Panc1 (cell line): Measurements from ENCODE around the gene DBR1. TPM values are rescaled to one million over a fixed set of nuclear protein-coding genes. Genes with fewer than 3 reads are reported as not detected.

Experiments used
- ATAC-seq: fragments of 200-7000 bp; cut with Tn5 transposase; 2 replicates; pipeline ENCODE4 v1.9.1; 2020; ENCODE audit warnings: mild to moderate bottlenecking, moderate library complexity
- BruUV-seq: library from RNA; stranded (reverse); fragments of 400-500 nt; replicated peaks from 2 replicates; lab custom pipeline; 2021; lab: Mats Ljungman, UMichigan
- CTCF ChIA-PET: fragments of 300-600 bp; sonication (Branson Sonifier 250); formaldehyde crosslinking; loops from one replicate; lab custom pipeline; 2022; ENCODE audit warnings: antibody characterized with exemption; lab: Charles Lee
- POLR2A ChIA-PET: fragments of 300-600 bp; sonication (Branson Sonifier 250); formaldehyde crosslinking; loops from one replicate; lab custom pipeline; 2022; ENCODE audit warnings: antibody characterized with exemption; lab: Charles Lee
- DNase-seq: peaks from one replicate; pipeline ENCODE4 v3.0.0-alpha.2; 2010; ENCODE audit warnings: low read depth, low spot score
- H3K27ac ChIP-seq: 2 replicates; pipeline ENCODE4 v1.5.1; 2011; ENCODE audit warnings: mild to moderate bottlenecking, low read length, inconsistent platforms
- H3K27me3 ChIP-seq: fragments of 200-500 bp; sonication (Bioruptor generic); 2 replicates; pipeline ENCODE4 v1.6.0; 2014; ENCODE audit warnings: low read length, inconsistent platforms; ENCODE audit not compliant: control insufficient read depth, insufficient read depth
- H3K36me3 ChIP-seq: fragments of 200-500 bp; sonication (Bioruptor generic); 2 replicates; pipeline ENCODE4 v1.5.1; 2014; ENCODE audit warnings: inconsistent platforms, mild to moderate bottlenecking, low read length, moderate library complexity; ENCODE audit not compliant: control insufficient read depth, insufficient read depth
- H3K4me1 ChIP-seq: 2 replicates; pipeline ENCODE4 v1.5.1; 2011; ENCODE audit warnings: inconsistent platforms, mild to moderate bottlenecking, low read length, moderate library complexity; ENCODE audit not compliant: control insufficient read depth, insufficient read depth
- H3K4me3 ChIP-seq, 2 experiments: 2 replicates each; pipeline ENCODE4 v1.5.1; 2011 to 2012; ENCODE audit warnings: low read depth in 2 of 2, low read length in 2 of 2, mild to moderate bottlenecking in 2 of 2, inconsistent platforms in 1 of 2, moderate library complexity in 1 of 2
- H3K9me3 ChIP-seq: fragments of 200-500 bp; sonication (Bioruptor generic); 2 replicates; pipeline ENCODE4 v1.5.1; 2014; ENCODE audit warnings: low read depth, mild to moderate bottlenecking, inconsistent platforms, low read length, moderate library complexity; ENCODE audit not compliant: control insufficient read depth, insufficient read depth
- POLR2AphosphoS5 ChIP-seq: IDR thresholded peaks from 2 replicates; pipeline ENCODE4 v1.6.1; 2012; ENCODE audit warnings: mild to moderate bottlenecking, low read depth, low read length, moderate library complexity
- SIN3A ChIP-seq: IDR thresholded peaks from 2 replicates; pipeline ENCODE4 v1.6.1; 2012; ENCODE audit warnings: low read depth, mild to moderate bottlenecking, low read length, moderate library complexity, borderline replicate concordance; ENCODE audit not compliant: insufficient read depth
- TCF7L2 ChIP-seq: IDR thresholded peaks from 2 replicates; pipeline ENCODE4 v1.6.1; 2011; ENCODE audit warnings: mild to moderate bottlenecking, low read depth, low read length, inconsistent platforms
- in situ Hi-C: cut with HindIII; loops from 2 replicates; pipeline ENCODE4 v1.10.0; 2016; ENCODE audit warnings: low sequenced_read_pairs, low pct_unique_long_range_greater_than_20kb
- intact Hi-C: fragments of 100-400 bp; cut with micrococcal nuclease; formaldehyde crosslinking; loops from one replicate; pipeline ENCODE4 v1.10.0; 2022; ENCODE audit not compliant: unreplicated experiment
- total RNA-seq: library from RNA; stranded (reverse); gene quantifications from one replicate; pipeline ENCODE4 v1.2.1, GENCODE V29; 2021; ENCODE audit not compliant: unreplicated experiment
- TF ChIP-seq, protein P1 (sequence below): fragments of 450-650 bp; IDR thresholded peaks from 2 replicates; pipeline ENCODE4 v1.5.1; 2017; ENCODE audit warnings: mild to moderate bottlenecking
- TF ChIP-seq, protein P2 (sequence below), 2 experiments: IDR thresholded peaks; 2 replicates each; pipeline ENCODE4 v1.6.1; 2011 to 2012; ENCODE audit warnings: low read depth in 2 of 2, control low read depth in 1 of 2, low read length in 1 of 2, mild to moderate bottlenecking in 1 of 2, moderate library complexity in 1 of 2; ENCODE audit not compliant: insufficient read depth in 1 of 2

The DBR1 gene
- total RNA-seq, 1 experiment from 2014 or later: 21.8 TPM

DNA sequence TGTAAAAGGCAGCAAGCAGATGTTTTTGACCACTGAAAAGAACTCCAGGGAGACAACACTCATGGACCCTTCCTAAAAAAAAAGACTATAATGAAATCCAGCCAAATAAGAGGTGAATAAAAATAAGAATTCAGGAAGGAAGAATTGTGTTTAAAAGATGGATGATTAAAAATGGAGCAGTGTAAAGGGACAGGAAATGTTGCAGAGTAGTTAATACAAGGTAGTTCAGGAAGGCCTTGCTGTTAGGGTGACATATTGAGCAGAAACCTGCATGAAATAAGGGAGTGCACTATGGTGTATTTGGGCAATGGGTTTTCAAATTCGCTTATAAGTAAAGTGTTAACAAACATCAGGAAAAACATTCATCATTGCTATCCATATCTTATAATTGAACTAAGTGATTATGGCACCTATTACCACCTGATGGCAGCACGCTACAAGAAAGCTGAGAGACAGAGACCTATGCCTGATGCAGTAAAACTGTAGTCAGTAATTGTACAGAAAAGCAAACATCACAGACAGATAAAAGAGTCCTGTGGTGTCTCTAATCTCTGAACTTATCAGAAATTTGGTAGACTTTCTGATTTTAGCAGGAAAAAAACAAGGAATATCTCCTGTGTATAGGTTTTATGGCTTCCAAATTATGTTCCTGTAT is 5.8 kb upstream of the DBR1 start:
- BruUV-seq: no TSS peak
- TF ChIP-seq, protein P1, sequence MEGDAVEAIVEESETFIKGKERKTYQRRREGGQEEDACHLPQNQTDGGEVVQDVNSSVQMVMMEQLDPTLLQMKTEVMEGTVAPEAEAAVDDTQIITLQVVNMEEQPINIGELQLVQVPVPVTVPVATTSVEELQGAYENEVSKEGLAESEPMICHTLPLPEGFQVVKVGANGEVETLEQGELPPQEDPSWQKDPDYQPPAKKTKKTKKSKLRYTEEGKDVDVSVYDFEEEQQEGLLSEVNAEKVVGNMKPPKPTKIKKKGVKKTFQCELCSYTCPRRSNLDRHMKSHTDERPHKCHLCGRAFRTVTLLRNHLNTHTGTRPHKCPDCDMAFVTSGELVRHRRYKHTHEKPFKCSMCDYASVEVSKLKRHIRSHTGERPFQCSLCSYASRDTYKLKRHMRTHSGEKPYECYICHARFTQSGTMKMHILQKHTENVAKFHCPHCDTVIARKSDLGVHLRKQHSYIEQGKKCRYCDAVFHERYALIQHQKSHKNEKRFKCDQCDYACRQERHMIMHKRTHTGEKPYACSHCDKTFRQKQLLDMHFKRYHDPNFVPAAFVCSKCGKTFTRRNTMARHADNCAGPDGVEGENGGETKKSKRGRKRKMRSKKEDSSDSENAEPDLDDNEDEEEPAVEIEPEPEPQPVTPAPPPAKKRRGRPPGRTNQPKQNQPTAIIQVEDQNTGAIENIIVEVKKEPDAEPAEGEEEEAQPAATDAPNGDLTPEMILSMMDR: peak; percentile 76; the same call in 1 of the 2 replicates
- TF ChIP-seq SIN3A: no peak

DNA sequence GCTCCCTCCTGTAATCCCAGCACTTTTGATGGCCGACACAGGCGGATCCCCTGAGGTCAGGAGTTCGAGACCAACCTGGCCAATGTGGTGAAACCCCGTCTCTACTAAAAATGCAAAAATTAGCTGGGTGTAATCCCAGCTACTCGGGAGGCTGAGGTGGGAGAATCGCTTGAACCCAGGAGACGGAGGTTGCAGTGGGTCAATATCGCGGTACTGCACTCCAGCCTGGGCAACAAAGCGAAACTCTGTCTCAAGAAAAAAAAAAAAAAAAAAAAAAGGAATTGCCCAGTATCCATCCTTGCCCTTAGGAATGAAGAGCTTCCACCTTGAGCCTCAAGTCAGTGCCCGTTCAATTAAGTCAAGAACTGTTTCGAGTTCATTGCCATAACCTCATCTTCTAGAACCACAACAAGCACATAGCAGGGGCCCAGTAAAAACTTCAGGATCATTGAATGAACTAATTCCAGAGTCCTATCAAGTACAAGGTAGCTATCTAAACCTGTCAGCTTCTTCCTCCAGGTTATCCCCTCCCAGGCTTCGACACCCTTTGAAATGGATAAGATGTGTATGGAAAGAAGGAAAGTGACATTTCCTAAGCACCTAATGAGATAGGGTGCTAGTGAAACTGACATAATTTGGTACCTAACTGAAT is 826 bp downstream of the DBR1 start:
- ChIA-PET CTCF (interaction anchor here (0.7 kb wide), 1 partner anchor 275 kb away, joined by 3 read pairs; no protein-coding TSS in a partner anchor), POLR2A (interaction anchor here (0.6 to 1.2 kb wide), 4 partner anchors 23 to 398 kb away, joined by 3 to 9 read pairs (median 6); no protein-coding TSS in a partner anchor)
- peaks cover 3% of the 10 kb centered on the region for H3K4me1 ChIP-seq
- in situ Hi-C loops (no loop called here), intact Hi-C loops (no loop called here)
- peaks cover 21% of the 10 kb centered on the region; the same call in 1 of the 2 replicates for H3K36me3 ChIP-seq
- TF ChIP-seq POLR2AphosphoS5: no peak
- TF ChIP-seq TCF7L2: no peak
- TF ChIP-seq, protein P2, sequence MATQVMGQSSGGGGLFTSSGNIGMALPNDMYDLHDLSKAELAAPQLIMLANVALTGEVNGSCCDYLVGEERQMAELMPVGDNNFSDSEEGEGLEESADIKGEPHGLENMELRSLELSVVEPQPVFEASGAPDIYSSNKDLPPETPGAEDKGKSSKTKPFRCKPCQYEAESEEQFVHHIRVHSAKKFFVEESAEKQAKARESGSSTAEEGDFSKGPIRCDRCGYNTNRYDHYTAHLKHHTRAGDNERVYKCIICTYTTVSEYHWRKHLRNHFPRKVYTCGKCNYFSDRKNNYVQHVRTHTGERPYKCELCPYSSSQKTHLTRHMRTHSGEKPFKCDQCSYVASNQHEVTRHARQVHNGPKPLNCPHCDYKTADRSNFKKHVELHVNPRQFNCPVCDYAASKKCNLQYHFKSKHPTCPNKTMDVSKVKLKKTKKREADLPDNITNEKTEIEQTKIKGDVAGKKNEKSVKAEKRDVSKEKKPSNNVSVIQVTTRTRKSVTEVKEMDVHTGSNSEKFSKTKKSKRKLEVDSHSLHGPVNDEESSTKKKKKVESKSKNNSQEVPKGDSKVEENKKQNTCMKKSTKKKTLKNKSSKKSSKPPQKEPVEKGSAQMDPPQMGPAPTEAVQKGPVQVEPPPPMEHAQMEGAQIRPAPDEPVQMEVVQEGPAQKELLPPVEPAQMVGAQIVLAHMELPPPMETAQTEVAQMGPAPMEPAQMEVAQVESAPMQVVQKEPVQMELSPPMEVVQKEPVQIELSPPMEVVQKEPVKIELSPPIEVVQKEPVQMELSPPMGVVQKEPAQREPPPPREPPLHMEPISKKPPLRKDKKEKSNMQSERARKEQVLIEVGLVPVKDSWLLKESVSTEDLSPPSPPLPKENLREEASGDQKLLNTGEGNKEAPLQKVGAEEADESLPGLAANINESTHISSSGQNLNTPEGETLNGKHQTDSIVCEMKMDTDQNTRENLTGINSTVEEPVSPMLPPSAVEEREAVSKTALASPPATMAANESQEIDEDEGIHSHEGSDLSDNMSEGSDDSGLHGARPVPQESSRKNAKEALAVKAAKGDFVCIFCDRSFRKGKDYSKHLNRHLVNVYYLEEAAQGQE (IDR thresholded peaks at IDR 0.05; ENCODE audit: insufficient read depth in 1 of 2, low read depth in 2 of 2, low read length in 1 of 2): no peak
- TF ChIP-seq, protein P1: no peak
- TF ChIP-seq SIN3A: no peak
- no TSS peak for BruUV-seq
- H3K4me3 ChIP-seq: peak overlapping the region; percentile 87 to 97
- peak overlapping the region; percentile 89 for H3K27ac ChIP-seq
- H3K9me3 ChIP-seq: no peaks in the 10 kb centered on the region
- DNase-seq (no peak), ATAC-seq (peak; percentile 8)
- H3K27me3 ChIP-seq: no peaks in the 10 kb centered on the region

More for the DNA sequence above, 5.8 kb upstream of the DBR1 start:
- POLR2A ChIA-PET: no interaction called here
- no peaks in the 10 kb centered on the region for H3K9me3 ChIP-seq
- H3K27me3 ChIP-seq: no peaks in the 10 kb centered on the region; the same call in 1 of the 2 replicates
- H3K27ac ChIP-seq: no peak overlapping the region
- H3K4me3 ChIP-seq: no peak overlapping the region
- H3K36me3 ChIP-seq: no peaks in the 10 kb centered on the region
- CTCF ChIA-PET: no interaction called here
- in situ Hi-C loops (no loop called here), intact Hi-C loops (loop anchor here (5.0 kb wide), 2 partner anchors 147 to 237 kb away; partner anchors contain the start of gene NME9)
- H3K4me1 ChIP-seq: no peaks in the 10 kb centered on the region
- ATAC-seq (peak; percentile 96), DNase-seq (no peak)
